Prostate gland (tissue), 2 donors: ENCODE results near the gene ASCL1. TPM values are rescaled to one million over a fixed set of nuclear protein-coding genes. Genes with fewer than 3 reads are reported as not detected.

ENCODE experiments used
- DNase-seq: peaks from one replicate; pipeline ENCODE4 v3.0.0-alpha.2; 2019; ENCODE audit warnings: low spot score
- H3K27ac ChIP-seq, 2 donors: fragments of 200-600 bp; sonication (generic); 2 replicates each; pipeline ENCODE4 v1.5.1; 2017 to 2019
- H3K27me3 ChIP-seq: fragments of 200-600 bp; sonication (generic); replicated peaks from 2 replicates; pipeline ENCODE4 v1.5.1; 2019; ENCODE audit not compliant: insufficient read depth
- H3K36me3 ChIP-seq, 2 donors: fragments of 200-600 bp; sonication (generic); 1 replicate in 1 of 2; 2 replicates in 1 of 2; pipeline versions ENCODE4 v1.5.1 to v1.8.1; 2017 to 2019
- H3K4me1 ChIP-seq: fragments of 200-600 bp; sonication (generic); replicated peaks from 2 replicates; pipeline ENCODE4 v1.5.1; 2019
- H3K4me3 ChIP-seq, 2 donors: fragments of 200-600 bp; sonication (generic); 2 replicates each; pipeline ENCODE4 v1.5.1; 2017 to 2019
- H3K9me3 ChIP-seq: fragments of 200-600 bp; sonication (generic); 2 replicates; pipeline ENCODE4 v1.5.1; 2017
- POLR2A ChIP-seq: fragments of 450-650 bp; IDR thresholded peaks from one replicate; pipeline ENCODE4 v1.6.1; 2016; ENCODE audit warnings: antibody characterized with exemption, mild to moderate bottlenecking
- POLR2AphosphoS5 ChIP-seq: sonication (generic); formaldehyde crosslinking; IDR thresholded peaks from one replicate; pipeline ENCODE4 v1.6.1; 2017; ENCODE audit warnings: antibody characterized with exemption
- WGBS: methylation state at CpG from one replicate; pipeline ENCODE4 v1.1.5; 2018; 5-methylcytosine and 5-hydroxymethylcytosine counted together
- intact Hi-C: fragments of 100-400 bp; cut with DNase I; formaldehyde crosslinking; loops from one replicate; pipeline ENCODE4 v1.14.2; 2022
- total RNA-seq, 2 donors: library from RNA; depleted of rRNA; stranded (reverse); fragments of >200 nt; gene quantifications; one replicate each; pipeline ENCODE4 v1.1.0, GENCODE V29; 2016
- TF ChIP-seq, protein P1 (sequence below), 4 experiments: fragments of 200-600 bp in 2 of 4; fragments of 450-650 bp in 2 of 4; sonication (generic) in 2 of 4; IDR thresholded peaks; 1 replicate in 3 of 4; 2 replicates in 1 of 4; pipeline ENCODE4 v1.5.1; 2016 to 2019; ENCODE audit warnings: antibody characterized with exemption in 4 of 4, mild to moderate bottlenecking in 2 of 4, moderate library complexity in 2 of 4

Gene ASCL1
- total RNA-seq, 2 donors from 2014 or later: 0.34 to 0.50 TPM

DNA sequence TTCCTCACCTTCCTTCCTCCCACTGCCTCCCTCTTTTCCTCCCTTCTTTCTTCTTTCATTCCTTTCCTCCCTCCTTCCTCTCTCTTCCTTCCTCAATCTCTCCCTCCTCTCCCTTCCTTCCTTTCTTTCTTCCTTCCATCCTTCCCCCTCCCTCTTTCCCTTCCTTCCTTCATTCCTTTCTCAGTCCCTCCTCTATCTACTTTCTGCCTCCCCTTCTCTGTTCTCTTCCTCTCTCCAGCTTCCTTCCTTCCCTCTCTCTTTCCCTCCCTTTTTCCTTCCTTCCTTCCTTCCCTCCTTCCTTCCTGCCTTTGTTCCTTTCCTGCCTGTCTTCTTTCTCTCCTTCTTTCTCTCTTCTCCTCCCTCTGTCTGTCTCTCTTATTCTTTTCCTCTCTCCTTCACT is 16.1 kb downstream of the ASCL1 start:
- intact Hi-C loops: no loop called here
- Histone ChIP-seq H3K36me3 (no peaks in the 10 kb centered on the region), H3K4me1 (no peaks in the 10 kb centered on the region), H3K4me3 (no peak overlapping the region), H3K27me3 (no peaks in the 10 kb centered on the region), H3K27ac (no peak overlapping the region), H3K9me3 (no peaks in the 10 kb centered on the region)
- DNase-seq: no peak
- TF ChIP-seq POLR2AphosphoS5 (no peak), POLR2A (no peak)
- TF ChIP-seq, protein P1, sequence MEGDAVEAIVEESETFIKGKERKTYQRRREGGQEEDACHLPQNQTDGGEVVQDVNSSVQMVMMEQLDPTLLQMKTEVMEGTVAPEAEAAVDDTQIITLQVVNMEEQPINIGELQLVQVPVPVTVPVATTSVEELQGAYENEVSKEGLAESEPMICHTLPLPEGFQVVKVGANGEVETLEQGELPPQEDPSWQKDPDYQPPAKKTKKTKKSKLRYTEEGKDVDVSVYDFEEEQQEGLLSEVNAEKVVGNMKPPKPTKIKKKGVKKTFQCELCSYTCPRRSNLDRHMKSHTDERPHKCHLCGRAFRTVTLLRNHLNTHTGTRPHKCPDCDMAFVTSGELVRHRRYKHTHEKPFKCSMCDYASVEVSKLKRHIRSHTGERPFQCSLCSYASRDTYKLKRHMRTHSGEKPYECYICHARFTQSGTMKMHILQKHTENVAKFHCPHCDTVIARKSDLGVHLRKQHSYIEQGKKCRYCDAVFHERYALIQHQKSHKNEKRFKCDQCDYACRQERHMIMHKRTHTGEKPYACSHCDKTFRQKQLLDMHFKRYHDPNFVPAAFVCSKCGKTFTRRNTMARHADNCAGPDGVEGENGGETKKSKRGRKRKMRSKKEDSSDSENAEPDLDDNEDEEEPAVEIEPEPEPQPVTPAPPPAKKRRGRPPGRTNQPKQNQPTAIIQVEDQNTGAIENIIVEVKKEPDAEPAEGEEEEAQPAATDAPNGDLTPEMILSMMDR (IDR thresholded peaks at IDR 0.05): no peak

DNA sequence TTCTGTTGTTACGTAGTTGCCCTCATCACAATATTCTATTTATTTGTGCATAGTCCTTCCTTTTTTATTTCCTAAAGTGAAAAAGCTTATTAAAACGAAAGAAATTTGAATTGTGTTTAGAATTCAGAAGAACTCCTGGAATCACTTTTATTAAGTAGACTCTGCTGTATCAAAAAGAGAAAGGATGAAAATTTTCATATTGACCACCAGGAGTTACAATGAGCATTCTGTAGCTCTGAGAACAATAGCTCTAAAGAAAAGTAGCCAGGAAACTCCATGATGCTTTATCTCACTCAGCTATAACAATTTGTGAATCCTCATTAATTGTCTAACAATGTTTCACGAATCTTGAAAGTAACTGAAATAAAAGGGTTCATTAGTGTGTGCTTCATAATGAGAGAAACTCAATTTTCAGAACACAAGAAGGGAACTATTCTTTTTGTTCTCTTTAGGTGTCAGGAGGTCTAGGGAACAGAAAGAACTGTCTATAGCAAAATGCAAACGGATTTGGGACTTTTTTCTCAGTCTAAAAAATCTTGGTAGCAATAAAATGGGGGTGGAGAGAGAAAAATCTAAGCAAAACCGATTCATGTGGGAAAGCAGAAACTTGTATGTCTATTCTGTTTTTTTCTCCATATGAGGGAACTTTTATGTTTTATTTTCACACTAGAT is 19.3 kb downstream of the ASCL1 start:
- no peaks in the 10 kb centered on the region for H3K4me1 ChIP-seq
- H3K36me3 ChIP-seq: no peaks in the 10 kb centered on the region
- DNase-seq: no peak
- H3K27ac ChIP-seq: no peak overlapping the region
- no peak for TF ChIP-seq POLR2A
- TF ChIP-seq POLR2AphosphoS5: no peak
- TF ChIP-seq, protein P1 (IDR thresholded peaks at IDR 0.05): no peak
- no peak overlapping the region for H3K4me3 ChIP-seq
- H3K9me3 ChIP-seq: no peaks in the 10 kb centered on the region
- intact Hi-C loops: no loop called here
- no peaks in the 10 kb centered on the region for H3K27me3 ChIP-seq
- 45% methylated on average over 5 of the region's 5 CpGs for WGBS

DNA sequence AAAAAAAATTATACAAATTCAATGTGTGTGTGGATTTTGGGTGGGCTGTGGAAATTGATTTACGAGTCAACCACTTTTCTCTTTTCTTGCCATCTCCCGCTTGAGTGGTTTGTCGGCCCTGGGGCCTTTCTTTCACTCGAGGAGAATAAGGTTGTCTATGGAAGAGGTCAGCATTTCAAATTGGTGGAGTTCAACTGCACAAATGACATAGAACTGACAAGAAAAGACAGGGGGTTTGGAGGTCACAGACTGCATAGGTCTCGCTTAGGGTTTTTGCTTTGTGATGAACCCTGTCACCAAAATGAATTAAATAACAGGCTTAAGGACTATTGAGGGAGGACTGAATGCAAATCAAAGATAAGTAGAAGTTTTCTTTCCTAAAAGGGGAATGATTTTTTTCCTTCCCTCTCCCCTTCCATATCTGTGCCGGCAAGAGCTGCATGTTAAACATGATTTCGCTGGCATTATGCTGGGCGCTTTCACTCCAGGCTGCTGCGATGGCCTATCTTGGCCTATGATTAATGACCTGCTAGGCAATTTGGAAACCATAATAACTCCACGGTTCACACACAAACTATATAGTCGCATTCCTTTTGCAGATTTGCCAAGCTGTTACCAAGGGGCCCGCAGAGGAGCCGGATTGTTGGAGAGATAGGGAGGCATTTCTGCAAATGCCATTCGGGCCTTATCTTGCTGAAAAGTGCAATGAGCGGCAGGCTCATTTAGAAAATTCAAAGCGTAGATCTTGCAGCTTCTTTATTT is 20.7 kb downstream of the ASCL1 start:
- no peak overlapping the region for H3K27ac ChIP-seq
- H3K4me1 ChIP-seq: no peaks in the 10 kb centered on the region
- no peak for DNase-seq
- no peaks in the 10 kb centered on the region for H3K27me3 ChIP-seq
- H3K4me3 ChIP-seq: no peak overlapping the region
- 48% methylated on average over 16 of the region's 16 CpGs for WGBS
- H3K9me3 ChIP-seq: no peaks in the 10 kb centered on the region
- no peak for TF ChIP-seq POLR2A
- TF ChIP-seq POLR2AphosphoS5: no peak
- TF ChIP-seq, protein P1 (IDR thresholded peaks at IDR 0.05): no peak
- intact Hi-C loops: no loop called here
- H3K36me3 ChIP-seq: no peaks in the 10 kb centered on the region

DNA sequence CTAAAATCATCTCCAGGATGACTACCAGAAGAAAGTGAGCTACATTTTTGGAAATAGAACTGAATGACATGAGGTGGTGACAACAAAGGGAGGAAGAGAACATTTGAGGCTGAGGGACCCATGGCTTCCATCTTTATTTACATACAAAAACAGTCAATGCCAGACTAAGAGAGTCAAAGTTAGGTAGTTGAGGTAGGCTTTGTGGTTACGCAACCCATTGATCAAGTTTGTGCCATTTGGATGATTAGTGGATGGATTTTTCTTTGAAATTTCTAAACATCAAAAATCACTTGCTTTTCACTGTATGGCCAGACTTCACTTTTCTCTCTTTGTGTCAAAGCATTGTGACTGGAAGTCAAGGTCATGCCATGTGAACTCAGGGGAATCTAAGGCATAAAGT is 22.9 kb downstream of the ASCL1 start:
- Histone ChIP-seq H3K4me3 (no peak overlapping the region), H3K27ac (no peak overlapping the region), H3K9me3 (no peaks in the 10 kb centered on the region), H3K4me1 (no peaks in the 10 kb centered on the region), H3K27me3 (no peaks in the 10 kb centered on the region), H3K36me3 (no peaks in the 10 kb centered on the region)
- WGBS: 100% methylated on average over 1 of the region's 1 CpG
- no peak for DNase-seq
- TF ChIP-seq POLR2A (no peak), POLR2AphosphoS5 (no peak)
- TF ChIP-seq, protein P1 (IDR thresholded peaks at IDR 0.05): no peak
- intact Hi-C loops: no loop called here

DNA sequence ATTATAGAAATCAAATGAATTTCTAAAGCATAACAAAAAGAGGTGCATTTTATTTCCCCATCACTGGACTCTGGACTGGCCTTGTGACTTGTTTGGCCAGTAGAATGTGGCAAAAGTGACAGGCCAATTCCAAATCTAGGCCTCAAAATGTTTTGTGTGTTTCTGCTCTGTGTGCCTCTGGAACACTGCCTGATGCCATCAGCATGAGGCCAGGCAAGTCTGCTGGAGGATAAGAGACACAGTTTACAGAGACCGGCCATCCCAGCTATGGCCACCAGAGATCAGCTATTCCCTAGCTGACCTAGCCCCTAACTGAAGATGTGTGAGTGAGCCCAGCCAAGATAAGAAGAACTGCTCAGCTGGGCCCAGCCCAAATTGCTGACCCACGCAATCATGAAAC is 32.9 kb downstream of the ASCL1 start:
- Histone ChIP-seq H3K27me3 (no peaks in the 10 kb centered on the region), H3K9me3 (no peaks in the 10 kb centered on the region), H3K36me3 (no peaks in the 10 kb centered on the region), H3K27ac (no peak overlapping the region), H3K4me1 (no peaks in the 10 kb centered on the region), H3K4me3 (no peak overlapping the region)
- DNase-seq: no peak
- intact Hi-C loops: no loop called here
- 61% methylated on average over 2 of the region's 2 CpGs for WGBS
- TF ChIP-seq POLR2A: no peak
- TF ChIP-seq, protein P1 (IDR thresholded peaks at IDR 0.05): no peak
- no peak for TF ChIP-seq POLR2AphosphoS5
